ENCODE results near the gene ACER2. TPM values are rescaled to one million over a fixed set of nuclear protein-coding genes. Genes with fewer than 3 reads are reported as not detected.

ACER2 gene
- total RNA-seq, 1 experiment from 2014 or later = 9.6 TPM

GRCh38 chr9:19471737-19472648, 63.2 kb downstream of the ACER2 start:
- Histone ChIP-seq H2AK5ac (ENCODE audit: insufficient read length, low read length) (no peak overlapping the region), H4K91ac (ENCODE audit: insufficient read length, low read depth, low read length) (no peak overlapping the region), H3T11ph (ENCODE audit: low read length) (no peak overlapping the region), H2BK20ac (ENCODE audit: low read depth, low read length, poor library complexity, severe bottlenecking) (no peak overlapping the region), H3K23me2 (ENCODE audit: insufficient read length, low read depth, low read length, poor library complexity, severe bottlenecking) (no peaks in the 10 kb centered on the region), H2BK120ac (ENCODE audit: low read depth, low read length, poor library complexity, severe bottlenecking) (no peak overlapping the region), H4K5ac (ENCODE audit: insufficient read length, low read depth, low read length) (no peak overlapping the region), H3K9ac (ENCODE audit: extremely low read depth, insufficient read length, low read length) (no peak overlapping the region), H3K56ac (ENCODE audit: insufficient read length, low read depth, low read length) (no peak overlapping the region), H3K4me1 (ENCODE audit: insufficient read depth, low read length) (no peaks in the 10 kb centered on the region; the same call in 1 of the 2 replicates), H3K27me3 (ENCODE audit: insufficient read depth, low read length) (no peaks in the 10 kb centered on the region), H3K18ac (ENCODE audit: insufficient read length, low read depth, low read length) (peak overlapping the region; percentile 76), H2BK5ac (ENCODE audit: insufficient read length, low read length) (no peak overlapping the region), H2AFZ (ENCODE audit: low read length) (peak overlapping the region; percentile 96), H3K27ac (ENCODE audit: insufficient read length, low read depth, low read length) (no peak overlapping the region), H3K23ac (ENCODE audit: insufficient read length, low read depth, low read length) (no peak overlapping the region), H3K79me1 (ENCODE audit: insufficient read depth, low read depth, low read length, poor library complexity, severe bottlenecking) (no peaks in the 10 kb centered on the region), H2BK15ac (ENCODE audit: low read depth, low read length) (no peak overlapping the region), H3K4ac (ENCODE audit: low read depth, low read length) (no peak overlapping the region), H4K8ac (replicated peaks; ENCODE audit: insufficient read length, low read depth, low read length) (no peak overlapping the region), H3K9me3 (ENCODE audit: control insufficient read depth, low read depth, low read length) (no peaks in the 10 kb centered on the region), H4K20me1 (ENCODE audit: control insufficient read depth, insufficient read depth, insufficient read length) (no peaks in the 10 kb centered on the region), H3K79me2 (ENCODE audit: insufficient read depth, low read length) (no peaks in the 10 kb centered on the region; the same call in 1 of the 2 replicates), H3K4me2 (ENCODE audit: insufficient read depth, insufficient read length, low read length) (peak overlapping the region; percentile 52), H3K14ac (ENCODE audit: insufficient read depth, low read length) (peak overlapping the region; percentile 82; the same call in 1 of the 2 replicates), H2BK12ac (ENCODE audit: insufficient read length, low read depth, low read length) (no peak overlapping the region)
- Mint-ChIP-seq H3K27ac (no peak overlapping the region; a peak in 1 of 7 replicates), H3K4me3 (peak overlapping the region in 1 of 2 experiments; percentile 40; a peak in 3 of 5 replicates), H3K9me3 (no peaks in the 10 kb centered on the region), H3K27me3 (ENCODE audit: low read depth) (no peaks in the 10 kb centered on the region), H3K4me1 (peaks cover 7 to 9% of the 10 kb centered on the region in 2 experiments), H3K36me3 (ENCODE audit: insufficient read depth in 1 of 3, low read depth in 3 of 3) (no peaks in the 10 kb centered on the region)
- no CpG with 5 or more reads among the region's 18 CpGs for WGBS (ENCODE audit: extremely low coverage, insufficient read length, low lambda C conversion rate)
- TF ChIP-seq CTCF (conservative IDR thresholded peaks at IDR 0.05) = peak; percentile 84
- peak; percentile 87 for DNase-seq

All from H9 (cell line).